HG03457 (cell line): Measurements from ENCODE around the gene ARF4.
"Not testable (repeated sequence)": the region's sequence is repeated elsewhere in the genome, so short reads cannot be mapped to it uniquely, and the experiment has no call there.

ENCODE experiments used
- ATAC-seq: cut with Tn5 transposase; IDR thresholded peaks from one replicate; pipeline ENCODE4 v1.9.1; 2021; ENCODE audit warnings: moderate number of reproducible peaks; ENCODE audit not compliant: unreplicated experiment

Gene ARF4

DNA sequence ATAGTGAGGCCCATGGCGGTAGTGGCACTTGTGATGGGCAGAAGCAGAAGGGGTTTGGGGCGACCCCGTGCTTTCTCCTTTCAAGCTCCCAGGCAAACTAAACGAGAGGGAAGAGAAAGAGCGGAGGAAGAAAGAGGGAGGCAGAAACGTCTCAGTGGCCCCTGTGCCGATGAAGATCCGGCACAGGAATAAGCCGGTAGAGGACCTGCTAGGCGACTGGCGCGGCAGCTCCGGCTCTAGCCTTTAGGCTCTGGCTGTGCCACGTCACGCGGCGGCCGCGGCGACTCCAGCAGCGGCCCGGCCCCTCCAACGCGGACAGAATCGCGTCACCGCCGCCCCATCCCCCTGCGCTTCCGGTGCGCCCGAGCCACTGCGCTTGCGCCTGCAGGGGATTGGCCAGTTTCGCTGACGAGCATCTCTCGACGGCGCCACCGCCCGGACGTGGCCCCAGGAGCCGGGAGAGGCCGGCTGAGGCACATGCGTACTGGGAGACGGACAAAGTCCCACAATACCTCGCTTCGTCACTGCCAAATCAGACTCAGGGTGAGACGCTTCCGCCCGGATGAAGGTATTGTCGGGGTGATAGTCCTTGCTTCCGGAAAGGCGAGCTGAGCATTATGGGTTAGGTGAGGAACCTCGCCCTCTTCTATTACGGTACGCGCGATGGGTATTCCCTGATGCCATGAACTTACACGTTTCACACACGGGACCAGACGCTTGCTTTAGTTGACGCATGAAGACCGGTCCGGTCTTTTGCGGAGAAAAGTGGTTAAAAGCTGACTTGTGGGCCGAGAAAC is at the start of gene ARF4:
Gene ARF4, minus strand, starts transcription at position 218 of the 797 bp plus-strand sequence. Its CDS starts 204 bp downstream, at position 14.
- peak; percentile 93 for ATAC-seq

DNA sequence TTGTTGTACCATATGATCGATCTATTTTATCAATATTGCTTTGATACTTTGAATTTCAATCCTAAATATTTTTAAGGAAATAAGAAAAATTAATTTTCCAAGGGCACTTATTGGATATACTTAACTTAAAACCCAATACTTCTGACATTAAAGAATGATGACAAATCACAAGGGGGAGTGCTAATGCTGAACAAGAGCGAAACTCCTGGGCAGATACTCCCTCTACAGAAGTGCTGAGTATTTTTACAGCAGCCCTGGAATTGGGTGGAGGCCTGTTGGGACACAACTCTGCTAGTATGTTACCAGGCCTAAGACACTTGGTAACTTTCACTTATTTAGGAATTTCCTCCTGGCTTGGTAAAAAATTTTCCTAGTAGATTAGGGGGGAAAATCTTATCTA is 49.6 kb upstream of the ARF4 start:
- no peak for ATAC-seq

DNA sequence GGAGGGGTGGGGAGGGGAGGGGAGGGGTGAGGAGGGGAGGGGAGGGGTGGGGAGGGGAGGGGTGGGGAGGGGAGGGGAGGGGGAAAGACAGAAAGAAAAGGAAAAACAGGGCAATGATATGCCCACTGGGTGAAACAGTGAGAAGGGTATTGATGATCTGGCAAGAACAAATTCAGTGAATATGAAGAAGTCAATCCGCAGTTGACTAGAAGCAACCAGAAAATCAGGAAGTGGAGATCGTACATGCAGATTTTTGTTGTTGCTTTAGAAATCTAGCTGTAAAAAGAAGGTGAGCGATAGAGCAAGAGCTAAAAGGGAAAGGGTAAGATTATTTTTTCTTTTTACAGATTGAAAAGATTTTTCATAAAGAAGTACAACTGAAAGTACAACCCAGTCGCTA is 47.6 kb upstream of the ARF4 start:
- ATAC-seq: no peak

DNA sequence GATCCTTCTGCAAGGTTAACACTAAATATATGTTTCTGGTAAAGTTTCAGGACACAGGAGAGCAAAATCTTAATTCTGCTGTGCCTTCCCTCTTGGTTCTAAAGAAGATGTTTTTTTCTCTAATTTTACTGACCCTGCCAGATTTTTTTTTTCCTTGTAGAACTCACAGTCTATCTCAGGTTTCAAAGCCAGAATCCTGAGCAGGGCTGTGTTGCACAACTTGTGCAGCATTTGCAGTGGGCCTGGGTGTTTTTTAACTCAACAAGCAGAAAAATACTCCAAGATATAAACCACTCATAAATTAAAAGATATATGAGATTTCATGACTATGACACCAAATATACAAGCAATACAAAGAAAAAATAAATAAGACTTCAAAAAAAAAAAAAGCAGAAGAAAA is 40.2 kb upstream of the ARF4 start:
- ATAC-seq: no peak

GRCh38 chr3:57634259-57634658 is 37.1 kb upstream of the ARF4 start:
- ATAC-seq: not testable (repeated sequence)

DNA sequence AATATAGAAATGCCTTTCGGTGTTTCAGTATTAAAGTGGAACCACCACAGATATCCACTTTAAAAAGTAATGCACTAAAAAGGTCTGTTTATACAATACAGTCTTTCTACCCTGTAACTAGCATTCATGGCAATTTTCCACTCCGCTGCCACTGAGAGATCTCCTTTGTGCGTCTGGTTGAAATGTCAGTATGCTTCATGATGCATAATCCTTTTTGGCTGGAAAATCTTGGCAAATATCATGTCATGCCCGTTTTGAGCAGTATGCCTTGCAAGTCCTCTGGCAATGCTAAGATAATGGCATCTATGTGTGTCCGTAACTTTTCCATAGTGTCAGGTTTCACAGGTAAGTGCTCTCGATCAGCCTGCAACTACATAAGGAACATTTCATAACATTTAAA is 30.8 kb upstream of the ARF4 start:
- no peak for ATAC-seq

GRCh38 chr3:57624801-57625200 is 27.7 kb upstream of the ARF4 start:
- no peak for ATAC-seq

- no peak for ATAC-seq
Observed at GRCh38 chr3:57622362-57622761, 25.2 kb upstream of the ARF4 start.

DNA sequence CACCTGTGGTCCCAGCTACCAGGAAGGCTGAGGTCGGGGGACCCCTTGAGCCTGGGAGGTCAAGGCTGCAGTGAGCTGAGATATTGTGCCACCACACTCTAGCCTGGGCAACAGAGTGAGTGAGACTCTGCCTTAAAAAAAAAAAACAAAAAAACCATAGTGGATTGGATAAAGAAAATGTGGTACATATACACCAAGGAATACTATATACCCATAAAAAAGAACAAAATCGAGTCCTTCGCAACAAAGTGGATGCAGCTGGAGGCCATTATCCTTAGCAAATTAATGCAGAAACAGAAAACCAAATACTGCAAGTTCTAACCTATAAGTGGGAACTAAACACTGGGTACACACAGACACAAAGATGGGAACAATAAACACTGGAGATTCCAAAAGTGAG is 20.6 kb upstream of the ARF4 start:
- no peak for ATAC-seq

GRCh38 chr3:57616233-57616632 is 19.1 kb upstream of the ARF4 start:
- no peak for ATAC-seq

- ATAC-seq: not testable (repeated sequence)
Observed at GRCh38 chr3:57611870-57612269, 14.7 kb upstream of the ARF4 start.

GRCh38 chr3:57605683-57606082 is 8.5 kb upstream of the ARF4 start:
- ATAC-seq: no peak

DNA sequence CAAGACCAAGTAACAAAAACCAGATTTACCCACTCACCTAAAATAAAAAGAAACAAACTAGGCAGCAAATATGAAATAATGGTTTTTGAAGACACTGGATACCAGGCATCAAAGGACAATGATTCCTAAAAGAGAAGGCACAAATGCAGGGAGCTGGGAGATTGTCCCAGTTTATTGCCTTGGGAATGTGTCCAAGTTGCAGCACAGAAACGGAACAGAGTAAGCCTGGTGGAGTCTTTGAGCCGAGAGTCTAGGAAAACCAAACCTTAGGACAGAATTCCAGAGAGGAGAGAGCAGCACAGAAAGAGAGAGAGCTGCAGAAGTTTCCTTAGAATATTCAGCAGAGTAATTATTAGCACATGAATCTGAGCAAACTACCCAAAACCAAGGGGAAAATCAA is 7.8 kb upstream of the ARF4 start:
- no peak for ATAC-seq

DNA sequence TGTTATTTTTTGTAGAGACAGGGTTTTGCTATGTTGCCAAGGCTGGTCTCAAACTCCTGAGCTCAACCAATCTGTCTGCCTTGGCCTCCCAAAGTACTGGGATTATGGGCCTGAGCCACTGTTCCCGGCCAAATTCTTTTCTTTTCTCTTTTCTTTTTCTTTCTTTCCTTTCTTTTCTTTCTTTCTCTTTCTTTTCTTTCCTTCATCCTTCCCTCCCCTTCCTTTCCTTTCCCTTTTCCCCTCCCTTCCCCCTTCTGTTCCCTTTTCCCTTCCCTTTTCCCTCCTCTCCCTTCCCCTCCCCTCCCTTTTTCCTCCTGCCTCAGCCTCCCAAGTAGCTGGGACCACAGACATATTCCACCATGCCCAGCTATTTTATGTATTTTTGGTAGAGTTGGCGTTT is 3.1 kb upstream of the ARF4 start:
- no peak for ATAC-seq

DNA sequence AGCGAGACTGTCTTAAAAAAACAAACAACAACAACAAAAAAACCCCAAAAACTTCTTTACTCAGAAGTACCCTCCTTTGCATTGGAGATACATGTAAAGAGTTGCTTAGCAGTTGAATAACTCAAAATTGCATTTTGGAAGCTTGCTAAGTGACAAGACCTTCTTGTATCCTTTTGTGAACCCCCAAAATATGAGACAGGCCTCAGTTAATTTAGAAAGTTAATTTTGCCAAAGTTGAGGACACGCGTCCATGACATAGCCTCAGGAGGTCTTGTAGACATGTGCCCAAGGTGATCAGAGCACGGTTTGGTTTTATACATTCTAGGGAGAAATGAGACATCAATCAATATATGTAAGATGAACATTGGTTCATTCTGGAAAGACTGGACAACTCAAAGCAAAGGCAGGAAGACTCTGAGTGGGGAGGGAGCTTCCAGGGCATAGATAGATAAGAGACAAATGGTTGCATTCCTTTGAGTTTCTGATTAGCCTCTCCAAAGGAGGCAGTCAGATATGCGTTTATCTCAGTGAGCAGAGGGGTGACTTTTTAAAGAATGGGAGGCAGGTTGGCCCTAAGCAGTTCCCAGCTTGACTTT is 1.7 kb upstream of the ARF4 start:
- ATAC-seq: no peak

- ATAC-seq: peak; percentile 0
Observed at GRCh38 chr3:57596495-57597126, 533 bp downstream of the ARF4 start.

- no peak for ATAC-seq
Observed at GRCh38 chr3:57594576-57594975, 2.6 kb downstream of the ARF4 start.

- ATAC-seq: no peak
Observed at GRCh38 chr3:57594144-57594543, 3.0 kb downstream of the ARF4 start.

DNA sequence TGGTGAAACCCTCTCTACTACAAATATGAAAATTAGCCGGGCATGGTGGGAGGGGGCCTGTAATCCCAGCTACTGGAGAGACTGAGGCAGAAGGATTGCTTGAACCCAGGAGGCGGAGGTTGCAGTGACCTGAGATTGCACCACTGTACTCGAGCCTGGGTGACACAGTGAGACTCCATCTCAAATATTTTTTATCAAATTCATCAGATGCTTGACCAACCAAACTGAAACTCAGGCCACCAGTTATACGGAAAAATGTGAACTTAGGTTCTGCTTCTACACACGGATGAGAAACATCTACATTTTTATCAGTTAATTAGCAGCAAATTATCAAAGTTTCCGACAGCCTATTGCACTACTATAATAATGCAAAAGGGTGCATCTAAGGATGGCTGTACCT is 4.8 kb downstream of the ARF4 start:
- no peak for ATAC-seq

- no peak for ATAC-seq
Observed at GRCh38 chr3:57587905-57588304, 9.2 kb downstream of the ARF4 start.

- no peak for ATAC-seq
Observed at GRCh38 chr3:57586778-57587177, 10.4 kb downstream of the ARF4 start.

GRCh38 chr3:57583544-57583943 is 13.6 kb downstream of the ARF4 start:
- ATAC-seq: no peak
